ENCODE measurements around the gene SLC36A1. TPM values are rescaled to one million over a fixed set of nuclear protein-coding genes. Genes with fewer than 3 reads are reported as not detected.
A peak's percentile ranks its signal among the peaks of the same experiment; 100 is the strongest.

Gene SLC36A1
- polyA plus RNA-seq, 1 of the 3 experiments (the other 2 are of a cell fraction) = 4.1 TPM

- CTCF ChIA-PET = interaction anchor here (0.7 to 6.2 kb wide), 7 partner anchors 21 to 221 kb away, joined by 3 to 54 read pairs (median 3); partner anchors contain the start of gene SLC36A1
- POLR2A ChIA-PET = no interaction called here
- no peaks in the 10 kb centered on the region for H3K9me2 ChIP-seq
These were observed 72.9 kb downstream of the SLC36A1 start for GRCh38 chr5:151520294-151520693.

More at GRCh38 chr5:151520294-151520693, 72.9 kb downstream of the SLC36A1 start:
- Histone ChIP-seq H3K27ac (ENCODE audit: low read depth in 2 of 2, low read length in 1 of 2) (no peak overlapping the region), H2AFZ (ENCODE audit: low read depth) (no peak overlapping the region), H4K20me1 (ENCODE audit: insufficient read depth) (no peaks in the 10 kb centered on the region), H3K4me2 (no peak overlapping the region), H3K9me3 (no peaks in the 10 kb centered on the region), H3K4me3 (ENCODE audit: low read depth in 2 of 2, low read length in 1 of 2) (no peak overlapping the region), H3K4me1 (ENCODE audit: control insufficient read depth in 1 of 2, insufficient read depth in 2 of 2, low read depth in 1 of 2, low read length in 1 of 2) (no peaks in the 10 kb centered on the region), H3K27me3 (ENCODE audit: insufficient read depth) (peaks cover 6% of the 10 kb centered on the region; the same call in 1 of the 2 replicates), H3K36me3 (replicated peaks in 1 of 2; ENCODE audit: control insufficient read depth in 1 of 2, insufficient read depth in 2 of 2, low read length in 1 of 2) (no peaks in the 10 kb centered on the region), H3F3A (replicated peaks; ENCODE audit: insufficient read depth) (no peaks in the 10 kb centered on the region), H3K9ac (no peak overlapping the region), H3K79me2 (ENCODE audit: insufficient read depth) (no peaks in the 10 kb centered on the region)
- 52% methylated on average over 6 of the region's 7 CpGs for WGBS (ENCODE audit: low lambda C conversion rate)
- no peak for TF ChIP-seq EZH2phosphoT487 (IDR thresholded peaks at IDR 0.05; ENCODE audit: borderline replicate concordance, low read depth)
- TF ChIP-seq RAD21 (IDR thresholded peaks at IDR 0.05; ENCODE audit: low read length) = 0 out of 2 replicates have a peak, but pooled peaks have one; percentile 19
- no peak for TF ChIP-seq EP300 (IDR thresholded peaks at IDR 0.05; ENCODE audit: borderline replicate concordance in 1 of 2, low read depth in 1 of 2, low read length in 1 of 2)
- TF ChIP-seq JUND (IDR thresholded peaks at IDR 0.05) = no peak
- no peak for TF ChIP-seq ELF1 (IDR thresholded peaks at IDR 0.05)
- no peak for TF ChIP-seq REST (IDR thresholded peaks at IDR 0.05; ENCODE audit: low read depth, low read length)
- no peak for TF ChIP-seq MEF2A (IDR thresholded peaks at IDR 0.05; ENCODE audit: borderline replicate concordance, low read depth)
- TF ChIP-seq CTCF (IDR thresholded peaks at IDR 0.05) = 0 out of 2 replicates have a peak, but pooled peaks have one; percentile 7
- no peak for DNase-seq
